ENCODE data around the gene SMAD4.
A peak's percentile ranks its signal among the peaks of the same experiment; 100 is the strongest.
"Not testable (repeated sequence)": the region's sequence is repeated elsewhere in the genome, so short reads cannot be mapped to it uniquely, and the experiment has no call there.

SMAD4 gene

DNA sequence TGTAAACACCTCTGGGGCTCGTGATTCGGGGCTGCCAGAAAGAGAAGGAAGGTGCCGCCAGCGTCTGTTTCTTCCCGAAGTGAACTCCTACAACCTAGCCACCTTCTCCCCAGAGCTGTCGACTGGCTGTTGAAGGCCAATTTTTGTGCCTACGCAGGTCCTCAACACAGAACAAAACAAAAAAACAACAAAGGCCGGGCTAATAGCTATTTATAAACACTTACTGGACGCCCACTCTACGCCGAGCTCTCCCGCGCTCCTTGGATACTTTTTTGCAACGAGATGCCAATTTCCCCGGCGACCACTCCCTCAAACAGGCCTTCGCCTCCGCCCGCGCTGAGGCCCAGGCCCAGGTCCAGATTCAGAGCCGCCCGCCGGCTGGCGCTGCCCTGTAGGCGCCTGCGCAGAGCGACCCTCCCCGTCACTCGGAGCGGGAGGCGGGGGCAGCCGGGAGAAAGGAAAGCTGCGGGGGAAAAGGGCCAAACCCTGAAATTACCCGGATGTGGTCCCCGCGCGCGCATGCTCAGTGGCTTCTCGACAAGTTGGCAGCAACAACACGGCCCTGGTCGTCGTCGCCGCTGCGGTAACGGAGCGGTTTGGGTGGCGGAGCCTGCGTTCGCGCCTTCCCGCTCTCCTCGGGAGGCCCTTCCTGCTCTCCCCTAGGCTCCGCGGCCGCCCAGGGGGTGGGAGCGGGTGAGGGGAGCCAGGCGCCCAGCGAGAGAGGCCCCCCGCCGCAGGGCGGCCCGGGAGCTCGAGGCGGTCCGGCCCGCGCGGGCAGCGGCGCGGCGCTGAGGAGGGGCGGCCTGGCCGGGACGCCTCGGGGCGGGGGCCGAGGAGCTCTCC, at the start of gene SMAD4:
SMAD4 (plus strand) TSS at position 520 of the 843 bp plus-strand sequence. CDS start 16,834 bp downstream, outside the sequence.
- Histone ChIP-seq H3K9me3 (ENCODE audit: control insufficient read depth, insufficient read depth, low read length) (no peaks in the 10 kb centered on the region), H3K4me1 (ENCODE audit: insufficient read depth, low read length) (peaks cover 19% of the 10 kb centered on the region), H3K36me3 (ENCODE audit: insufficient read depth, low read length) (no peaks in the 10 kb centered on the region), H3K9ac (ENCODE audit: low read depth, low read length) (peak within 1 kb of the TSS; percentile 87)

DNA sequence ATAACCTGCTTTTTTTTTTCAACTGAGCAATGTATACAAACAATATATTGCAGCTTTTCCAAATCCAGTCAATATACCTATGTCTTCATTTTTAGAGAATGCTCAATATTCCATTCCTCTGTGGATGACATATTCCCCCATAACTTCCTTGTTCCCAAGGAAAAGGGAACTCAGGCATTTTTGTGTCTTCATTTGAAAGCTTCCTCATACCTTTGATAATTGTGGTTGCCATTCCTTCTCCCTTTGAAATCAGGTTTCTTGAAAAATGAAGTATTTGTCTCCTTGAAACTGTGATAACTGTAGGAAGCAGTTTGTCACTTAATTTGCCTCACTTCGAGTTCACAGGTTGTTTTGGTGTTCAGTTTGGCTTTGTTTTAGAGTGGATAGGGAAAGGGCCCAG, 48.6 kb upstream of the SMAD4 start:
- Histone ChIP-seq H3K36me3 (ENCODE audit: insufficient read depth, low read length) (peaks cover 1% of the 10 kb centered on the region; the same call in 1 of the 2 replicates), H3K9me3 (ENCODE audit: control insufficient read depth, insufficient read depth, low read length) (peaks cover 19% of the 10 kb centered on the region), H3K4me1 (ENCODE audit: insufficient read depth, low read length) (no peaks in the 10 kb centered on the region), H3K9ac (ENCODE audit: low read depth, low read length) (no peak overlapping the region)

DNA sequence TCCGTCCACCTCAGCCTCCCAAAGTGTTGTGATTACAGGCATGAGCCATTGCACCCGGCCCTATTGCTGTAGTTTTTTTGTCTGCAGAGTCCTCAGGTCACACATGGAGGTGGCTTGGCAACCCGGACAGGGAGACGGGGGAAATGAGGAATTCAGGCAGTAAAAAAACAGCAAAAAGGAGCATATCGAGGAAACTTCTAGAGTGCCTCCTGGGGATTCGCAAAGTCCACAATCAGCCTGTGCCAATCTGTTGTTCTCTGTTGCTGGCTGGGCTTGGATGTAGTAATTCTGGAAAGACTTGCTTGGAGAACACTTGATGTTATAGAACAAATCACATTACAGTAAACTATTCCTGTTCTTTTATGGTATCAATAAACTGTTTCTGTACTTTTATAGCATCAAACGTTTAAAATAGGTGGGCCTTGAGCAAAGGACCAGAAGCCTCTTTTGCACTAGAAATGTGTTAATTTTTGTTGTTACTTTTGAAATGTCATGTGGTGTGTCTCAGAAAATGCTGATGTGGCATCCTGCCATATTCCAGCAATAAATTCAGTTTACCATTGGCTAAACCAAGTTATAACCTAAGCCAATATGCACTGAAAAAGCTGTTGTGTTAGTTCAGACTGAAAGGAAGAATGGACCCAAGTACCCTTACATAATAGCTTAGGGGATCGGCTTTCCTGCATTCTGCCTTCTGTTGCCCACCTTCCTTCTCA, 47.8 kb upstream of the SMAD4 start:
- H3K36me3 ChIP-seq (ENCODE audit: insufficient read depth, low read length): no peaks in the 10 kb centered on the region
- peaks cover 13% of the 10 kb centered on the region for H3K9me3 ChIP-seq (ENCODE audit: control insufficient read depth, insufficient read depth, low read length)
- H3K4me1 ChIP-seq (ENCODE audit: insufficient read depth, low read length): no peaks in the 10 kb centered on the region
- no peak overlapping the region for H3K9ac ChIP-seq (ENCODE audit: low read depth, low read length)

DNA sequence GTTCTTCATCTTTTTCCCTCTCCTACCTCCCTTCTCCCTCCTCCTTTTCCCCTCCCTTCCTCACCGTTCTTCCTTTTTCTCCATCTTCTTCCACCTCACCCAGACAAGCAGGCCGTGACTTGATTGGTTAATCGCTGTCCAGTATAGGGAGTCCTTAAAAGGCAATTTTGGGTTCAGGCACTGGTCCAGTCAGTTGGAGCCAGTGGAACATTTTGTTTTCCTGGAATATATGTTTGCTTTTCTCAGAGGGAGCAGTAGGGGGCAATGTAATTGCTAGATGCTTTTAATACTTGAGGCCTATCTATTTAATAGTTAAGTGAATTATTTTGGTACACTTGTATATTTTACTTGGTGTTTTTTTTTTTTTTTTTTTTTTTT, 47.2 kb upstream of the SMAD4 start:
- peaks cover 9% of the 10 kb centered on the region; the same call in 1 of the 2 replicates for H3K9me3 ChIP-seq (ENCODE audit: control insufficient read depth, insufficient read depth, low read length)
- H3K9ac ChIP-seq (ENCODE audit: low read depth, low read length): no peak overlapping the region
- no peaks in the 10 kb centered on the region for H3K36me3 ChIP-seq (ENCODE audit: insufficient read depth, low read length)
- no peaks in the 10 kb centered on the region for H3K4me1 ChIP-seq (ENCODE audit: insufficient read depth, low read length)

DNA sequence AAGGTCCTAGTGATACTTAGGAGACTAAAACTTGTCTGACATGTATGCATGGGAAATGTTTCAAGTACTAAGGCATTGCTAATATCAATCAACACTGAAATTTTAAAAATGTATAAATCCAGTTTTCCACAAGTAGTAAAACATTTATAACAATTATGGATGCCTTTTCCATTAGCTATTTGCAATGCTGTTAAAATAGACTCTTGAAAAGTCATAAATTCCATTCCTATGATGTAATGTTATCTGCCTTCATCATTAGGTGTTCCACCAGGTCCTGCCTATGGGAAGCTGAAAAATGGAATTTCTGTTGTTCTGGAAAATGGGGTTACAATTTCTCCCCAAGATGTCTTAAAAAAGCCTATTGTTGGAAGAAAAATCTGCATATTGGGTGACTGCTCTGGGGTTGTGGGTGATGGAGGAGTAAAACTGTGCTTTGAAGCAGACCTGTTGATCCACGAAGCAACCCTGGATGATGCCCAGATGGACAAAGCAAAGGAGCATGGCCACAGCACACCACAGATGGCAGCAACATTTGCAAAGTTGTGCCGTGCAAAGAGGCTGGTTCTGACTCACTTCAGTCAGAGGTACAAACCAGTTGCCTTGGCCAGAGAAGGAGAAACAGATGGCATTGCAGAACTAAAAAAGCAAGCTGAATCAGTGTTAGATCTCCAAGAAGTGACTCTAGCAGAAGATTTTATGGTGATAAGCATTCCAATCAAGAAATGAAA, 43.5 kb upstream of the SMAD4 start:
- Histone ChIP-seq H3K36me3 (ENCODE audit: insufficient read depth, low read length) (no peaks in the 10 kb centered on the region), H3K9me3 (ENCODE audit: control insufficient read depth, insufficient read depth, low read length) (no peaks in the 10 kb centered on the region), H3K9ac (ENCODE audit: low read depth, low read length) (no peak overlapping the region), H3K4me1 (ENCODE audit: insufficient read depth, low read length) (no peaks in the 10 kb centered on the region)

DNA sequence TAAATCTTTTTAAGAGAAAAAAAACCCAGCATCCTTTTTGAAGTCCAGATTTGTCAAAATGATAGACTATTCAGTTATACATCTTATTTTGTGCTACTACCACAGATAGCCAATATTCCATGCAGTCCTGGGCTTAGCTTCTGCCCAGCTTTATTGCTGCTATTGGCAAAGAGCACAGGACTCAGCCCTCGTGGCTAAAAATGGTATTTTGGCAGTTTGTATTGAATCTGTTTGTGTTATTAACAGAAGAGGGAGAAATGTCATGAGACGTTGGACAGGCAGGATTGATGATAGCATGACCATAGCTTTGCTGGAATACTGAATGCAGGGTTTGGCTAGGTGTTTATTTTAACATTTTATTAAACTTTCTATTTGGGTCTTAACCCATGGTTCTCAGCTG, 42.8 kb upstream of the SMAD4 start:
- H3K4me1 ChIP-seq (ENCODE audit: insufficient read depth, low read length): peaks cover 2% of the 10 kb centered on the region; the same call in 1 of the 2 replicates
- no peak overlapping the region for H3K9ac ChIP-seq (ENCODE audit: low read depth, low read length)
- no peaks in the 10 kb centered on the region for H3K9me3 ChIP-seq (ENCODE audit: control insufficient read depth, insufficient read depth, low read length)
- no peaks in the 10 kb centered on the region for H3K36me3 ChIP-seq (ENCODE audit: insufficient read depth, low read length)

DNA sequence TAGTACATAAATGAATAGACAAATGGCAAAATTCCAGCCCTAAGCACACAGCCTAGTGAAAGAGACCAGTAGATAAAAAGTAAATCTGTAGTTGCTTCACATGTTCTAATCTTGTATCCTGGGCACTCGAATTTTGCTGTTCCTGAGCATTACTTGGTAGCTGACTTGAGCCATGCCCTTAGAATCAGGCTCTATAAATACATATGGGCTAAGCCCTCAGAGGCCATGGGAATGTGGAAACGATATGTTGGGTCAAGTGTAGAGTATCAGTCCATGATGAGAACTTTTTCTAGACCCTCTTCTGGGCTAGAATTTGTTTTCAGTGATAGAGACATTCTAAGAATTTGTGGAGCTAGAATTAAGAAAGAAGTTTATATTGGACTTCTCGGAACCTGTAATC, 40.3 kb upstream of the SMAD4 start:
- Histone ChIP-seq H3K4me1 (ENCODE audit: insufficient read depth, low read length) (peaks cover 4% of the 10 kb centered on the region; the same call in 1 of the 2 replicates), H3K36me3 (ENCODE audit: insufficient read depth, low read length) (no peaks in the 10 kb centered on the region), H3K9ac (ENCODE audit: low read depth, low read length) (no peak overlapping the region), H3K9me3 (ENCODE audit: control insufficient read depth, insufficient read depth, low read length) (no peaks in the 10 kb centered on the region)

DNA sequence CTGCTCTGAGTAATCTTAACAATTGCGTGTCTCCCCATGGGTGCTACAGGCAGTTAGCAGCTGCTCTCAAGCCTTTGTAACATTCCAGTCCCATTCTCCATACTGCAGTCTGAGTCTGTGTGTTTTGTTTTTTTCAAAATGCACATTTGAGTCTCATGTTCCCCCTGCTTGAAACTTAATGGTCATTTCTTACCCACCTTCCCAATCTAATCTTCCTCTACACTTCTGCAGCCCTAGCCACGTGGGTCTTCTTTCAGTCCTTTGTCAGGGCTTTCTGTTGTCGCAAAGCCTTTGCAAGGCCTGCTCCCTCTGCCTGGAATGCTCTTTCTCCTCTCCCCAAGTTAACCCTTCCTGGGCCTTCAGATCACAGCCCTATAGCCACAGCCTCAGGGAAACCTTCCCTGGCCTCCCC, 37.7 kb upstream of the SMAD4 start:
- Histone ChIP-seq H3K9ac (ENCODE audit: low read depth, low read length) (no peak overlapping the region; the same call in 1 of the 2 replicates), H3K36me3 (ENCODE audit: insufficient read depth, low read length) (no peaks in the 10 kb centered on the region), H3K4me1 (ENCODE audit: insufficient read depth, low read length) (peaks cover 4% of the 10 kb centered on the region; the same call in 1 of the 2 replicates), H3K9me3 (ENCODE audit: control insufficient read depth, insufficient read depth, low read length) (no peaks in the 10 kb centered on the region)

DNA sequence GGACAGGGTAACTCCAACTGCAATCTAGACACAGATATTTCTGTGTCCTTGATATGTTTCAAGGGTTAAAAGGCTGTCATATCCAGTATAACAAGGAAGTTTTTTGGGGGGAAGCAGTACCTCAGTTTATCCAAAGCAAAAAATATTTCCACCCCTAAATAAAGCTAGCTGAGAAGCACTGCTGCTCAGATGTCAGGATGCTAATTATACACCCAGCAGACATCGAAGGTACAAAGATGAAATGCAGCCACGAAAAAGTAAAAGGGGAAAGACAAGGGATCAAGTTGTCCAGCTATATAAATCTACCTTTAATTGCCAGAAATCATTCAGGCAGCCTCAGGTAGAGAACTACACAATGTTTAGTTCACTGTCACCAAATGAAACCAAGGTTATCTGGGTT, 36.0 kb upstream of the SMAD4 start:
- H3K36me3 ChIP-seq (ENCODE audit: insufficient read depth, low read length): no peaks in the 10 kb centered on the region
- H3K9me3 ChIP-seq (ENCODE audit: control insufficient read depth, insufficient read depth, low read length): no peaks in the 10 kb centered on the region; the same call in 1 of the 2 replicates
- peaks cover 4% of the 10 kb centered on the region; the same call in 1 of the 2 replicates for H3K4me1 ChIP-seq (ENCODE audit: insufficient read depth, low read length)
- no peak overlapping the region for H3K9ac ChIP-seq (ENCODE audit: low read depth, low read length)

DNA sequence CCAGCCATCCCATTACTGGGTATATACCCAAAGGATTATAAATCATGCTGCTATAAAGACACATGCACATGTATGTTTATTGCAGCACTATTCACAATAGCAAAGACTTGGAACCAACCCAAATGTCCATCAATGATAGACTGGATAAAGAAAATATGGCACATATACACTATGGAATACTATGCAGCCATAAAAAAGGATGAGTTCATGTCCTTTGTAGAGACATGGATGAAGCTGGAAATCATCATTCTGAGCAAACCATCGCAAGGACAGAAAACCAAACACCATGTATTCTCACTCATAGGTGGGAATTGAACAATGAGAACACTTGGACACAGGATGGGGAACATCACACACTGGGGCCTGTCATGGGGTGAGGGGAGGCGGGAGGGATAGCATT, 26.8 kb upstream of the SMAD4 start:
- H3K9ac ChIP-seq (ENCODE audit: low read depth, low read length); H3K9me3 ChIP-seq (ENCODE audit: control insufficient read depth, insufficient read depth, low read length); H3K36me3 ChIP-seq (ENCODE audit: insufficient read depth, low read length); H3K4me1 ChIP-seq (ENCODE audit: insufficient read depth, low read length): not testable (repeated sequence)

DNA sequence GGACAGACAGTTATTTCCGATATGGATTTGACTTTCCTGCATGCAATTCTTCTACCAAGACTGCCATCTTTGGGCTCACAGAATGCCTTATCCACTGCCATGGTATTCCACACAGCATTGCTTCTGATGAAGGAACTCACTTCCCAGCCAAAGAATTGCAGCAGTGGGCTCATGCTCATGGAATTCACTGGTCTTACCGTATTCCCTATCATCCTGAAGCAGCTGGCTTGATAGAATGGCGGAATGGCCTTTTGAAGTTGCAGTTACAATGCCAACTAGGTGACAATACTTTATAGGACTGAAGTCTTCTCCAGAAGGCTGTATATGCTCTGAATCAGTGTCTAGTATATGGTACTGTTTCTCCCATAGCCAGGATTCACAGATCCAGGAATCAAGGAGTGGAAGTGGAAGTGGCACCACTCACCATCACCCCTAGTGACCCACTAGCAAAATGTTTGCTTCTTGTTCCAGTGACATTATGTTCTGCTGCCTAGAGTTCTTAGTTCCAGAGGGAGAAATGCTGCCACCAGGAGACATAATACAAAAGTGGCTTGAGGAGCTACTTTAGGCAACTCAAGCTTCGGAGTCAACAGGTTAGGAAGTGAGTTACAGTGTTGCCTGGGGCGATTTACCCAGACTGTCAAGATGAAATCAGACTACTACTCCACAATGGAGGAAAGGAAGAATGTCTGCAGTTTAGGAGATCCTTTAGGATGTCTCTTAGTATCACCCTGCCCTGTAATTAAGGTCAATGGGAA, 23.8 kb upstream of the SMAD4 start:
- H3K36me3 ChIP-seq (ENCODE audit: insufficient read depth, low read length): no peaks in the 10 kb centered on the region
- 0 out of 2 replicates have a peak, but pooled peaks cover 7% of the 10 kb centered on the region for H3K4me1 ChIP-seq (ENCODE audit: insufficient read depth, low read length)
- no peak overlapping the region for H3K9ac ChIP-seq (ENCODE audit: low read depth, low read length)
- no peaks in the 10 kb centered on the region for H3K9me3 ChIP-seq (ENCODE audit: control insufficient read depth, insufficient read depth, low read length)

DNA sequence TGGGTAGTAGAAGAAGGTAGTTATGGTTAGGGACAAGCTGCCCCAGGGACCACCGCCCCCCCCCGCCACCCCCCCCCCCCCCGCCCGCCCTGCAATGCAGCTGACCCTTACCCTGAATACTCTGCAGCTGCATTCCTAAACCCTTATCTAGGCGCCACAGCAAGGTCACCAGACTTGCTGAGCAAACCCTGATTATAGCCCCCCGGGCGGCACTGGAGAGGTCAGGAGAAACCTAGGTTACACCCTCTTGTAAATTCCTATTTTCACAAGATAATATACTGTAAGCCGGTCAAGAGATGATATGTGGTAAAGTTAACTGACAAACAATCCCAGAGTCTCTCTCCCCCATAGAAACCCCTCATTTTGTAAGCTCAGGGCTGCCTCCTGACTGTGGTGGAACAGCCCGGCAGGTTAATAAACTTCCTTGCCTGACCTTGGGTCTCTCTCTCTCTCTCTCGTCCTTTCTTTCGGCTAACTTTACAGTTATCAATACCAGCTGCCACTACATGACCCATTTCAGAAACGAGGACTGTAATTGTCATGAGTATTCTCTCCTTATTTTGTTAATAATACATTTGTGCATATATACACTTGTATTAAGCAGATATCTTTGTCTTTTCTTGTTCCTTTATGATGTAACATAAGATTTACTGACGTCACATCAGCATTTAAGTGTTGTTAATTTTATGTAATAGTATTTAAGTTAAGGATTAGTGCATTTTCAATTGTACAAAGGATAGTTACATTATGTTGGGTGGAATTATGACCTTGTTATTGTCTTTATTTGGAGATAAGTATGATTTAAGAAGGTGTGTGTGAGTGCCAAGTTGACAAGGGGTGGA, 22.8 kb upstream of the SMAD4 start:
- H3K9ac ChIP-seq (ENCODE audit: low read depth, low read length): no peak overlapping the region
- no peaks in the 10 kb centered on the region for H3K36me3 ChIP-seq (ENCODE audit: insufficient read depth, low read length)
- 0 out of 2 replicates have a peak, but pooled peaks cover 7% of the 10 kb centered on the region for H3K4me1 ChIP-seq (ENCODE audit: insufficient read depth, low read length)
- H3K9me3 ChIP-seq (ENCODE audit: control insufficient read depth, insufficient read depth, low read length): no peaks in the 10 kb centered on the region

DNA sequence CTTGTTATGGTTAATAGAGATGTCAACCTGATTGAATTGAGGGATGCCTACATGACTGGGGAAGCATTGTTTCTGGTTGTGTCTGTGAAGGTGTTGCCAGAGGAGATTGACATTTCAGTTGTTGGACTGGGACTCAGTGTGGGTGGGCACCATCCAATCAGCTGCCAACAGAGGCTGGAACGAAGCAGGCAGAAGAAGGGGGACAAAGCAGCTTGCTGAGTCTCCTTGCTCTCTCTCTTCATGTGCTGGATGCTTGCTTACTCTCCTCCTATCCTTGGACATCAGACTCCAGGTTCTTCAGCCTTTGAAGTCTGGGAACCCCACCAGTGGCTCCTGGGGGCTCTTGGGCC, 22.2 kb upstream of the SMAD4 start:
- no peaks in the 10 kb centered on the region for H3K36me3 ChIP-seq (ENCODE audit: insufficient read depth, low read length)
- H3K9ac ChIP-seq (ENCODE audit: low read depth, low read length): no peak overlapping the region
- no peaks in the 10 kb centered on the region for H3K9me3 ChIP-seq (ENCODE audit: control insufficient read depth, insufficient read depth, low read length)
- 0 out of 2 replicates have a peak, but pooled peaks cover 7% of the 10 kb centered on the region for H3K4me1 ChIP-seq (ENCODE audit: insufficient read depth, low read length)

Data from ES-I3 (cell line).